Nephron (organoid): Measurements from ENCODE around the gene HOXB9.
A peak's percentile ranks its signal among the peaks of the same experiment; 100 is the strongest.

Experiments
- H3K27ac Mint-ChIP-seq, 3 experiments: 2 replicates each; pipeline ENCODE4 v1.8.0; 2020; ENCODE audit warnings: mixed read lengths in 3 of 3, mild to moderate bottlenecking in 2 of 3, moderate library complexity in 1 of 3
- H3K27me3 Mint-ChIP-seq: 2 replicates; pipeline ENCODE4 v1.8.0; 2021; ENCODE audit warnings: low read depth, mild to moderate bottlenecking, moderate library complexity, mixed read lengths
- H3K36me3 Mint-ChIP-seq: 2 replicates; pipeline ENCODE4 v1.8.0; 2020; ENCODE audit warnings: low read depth, mixed read lengths
- H3K4me1 Mint-ChIP-seq: 2 replicates; pipeline ENCODE4 v1.8.0; 2020; ENCODE audit warnings: mixed read lengths
- H3K4me3 Mint-ChIP-seq, 3 experiments: 2 replicates each; pipeline ENCODE4 v1.8.0; 2020; ENCODE audit warnings: mild to moderate bottlenecking in 3 of 3, mixed read lengths in 3 of 3, moderate library complexity in 2 of 3
- H3K9me3 Mint-ChIP-seq: 2 replicates; pipeline ENCODE4 v1.8.0; 2020; ENCODE audit warnings: mixed read lengths
- CTCF ChIP-seq, 3 experiments: fragments of 200-600 bp; sonication (generic); IDR thresholded peaks; one replicate each; pipeline ENCODE4 v1.5.0; 2021; ENCODE audit warnings: antibody characterized with exemption in 3 of 3; ENCODE audit not compliant: unreplicated experiment in 3 of 3

The HOXB9 gene

GRCh38 chr17:48626245-48627117 lies at the start of gene HOXB9:
TSS of gene HOXB9 (minus strand) at chr17:48626358. CDS start at chr17:48626269, 89 bp downstream.
- Mint-ChIP-seq H3K4me3 (peak within 1 kb of the TSS; percentile 87 to 95 (median 93)), H3K36me3 (no peaks in the 10 kb centered on the region), H3K27me3 (peaks cover 100% of the 10 kb centered on the region), H3K9me3 (no peaks in the 10 kb centered on the region), H3K27ac (peak within 1 kb of the TSS; percentile 76 to 93 (median 80)), H3K4me1 (peaks cover 26% of the 10 kb centered on the region)
- no peak for TF ChIP-seq CTCF (IDR thresholded peaks at IDR 0.05; ENCODE audit: unreplicated experiment in 3 of 3)

- no peaks in the 10 kb centered on the region for H3K9me3 Mint-ChIP-seq
- no peak for TF ChIP-seq CTCF (IDR thresholded peaks at IDR 0.05; ENCODE audit: unreplicated experiment in 3 of 3)
- H3K27me3 Mint-ChIP-seq, result peaks cover 41% of the 10 kb centered on the region
- H3K4me1 Mint-ChIP-seq, result peaks cover 5% of the 10 kb centered on the region
- H3K36me3 Mint-ChIP-seq, result no peaks in the 10 kb centered on the region
- no peak overlapping the region for H3K27ac Mint-ChIP-seq
- H3K4me3 Mint-ChIP-seq, result no peak overlapping the region
These were observed 46.2 kb upstream of the HOXB9 start for GRCh38 chr17:48672340-48672739.

GRCh38 chr17:48671697-48672171 lies 45.6 kb upstream of the HOXB9 start:
- Mint-ChIP-seq H3K27ac (peak overlapping the region in 1 of 3 experiments; percentile 16), H3K9me3 (peaks cover 3% of the 10 kb centered on the region)
- peak; percentile 90 to 92 (median 90) for TF ChIP-seq CTCF (IDR thresholded peaks at IDR 0.05; ENCODE audit: unreplicated experiment in 3 of 3)

GRCh38 chr17:48663134-48663924 lies 37.2 kb upstream of the HOXB9 start:
- no peaks in the 10 kb centered on the region for H3K4me1 Mint-ChIP-seq
- peaks cover 8% of the 10 kb centered on the region for H3K9me3 Mint-ChIP-seq
- no peaks in the 10 kb centered on the region for H3K27me3 Mint-ChIP-seq
- H3K27ac Mint-ChIP-seq, result no peak overlapping the region
- no peak for TF ChIP-seq CTCF (IDR thresholded peaks at IDR 0.05; ENCODE audit: unreplicated experiment in 3 of 3)
- H3K36me3 Mint-ChIP-seq, result peaks cover 5% of the 10 kb centered on the region
- no peak overlapping the region for H3K4me3 Mint-ChIP-seq

More at GRCh38 chr17:48671697-48672171, 45.6 kb upstream of the HOXB9 start:
- H3K4me1 Mint-ChIP-seq, result peaks cover 5% of the 10 kb centered on the region
- peak overlapping the region; percentile 66 to 80 (median 70) for H3K4me3 Mint-ChIP-seq
- no peaks in the 10 kb centered on the region for H3K36me3 Mint-ChIP-seq
- H3K27me3 Mint-ChIP-seq, result peaks cover 35% of the 10 kb centered on the region

- Mint-ChIP-seq H3K9me3 (peaks cover 6% of the 10 kb centered on the region), H3K27ac (no peak overlapping the region), H3K36me3 (peaks cover 8% of the 10 kb centered on the region), H3K4me3 (no peak overlapping the region), H3K27me3 (peaks cover 3% of the 10 kb centered on the region), H3K4me1 (no peaks in the 10 kb centered on the region)
- TF ChIP-seq CTCF (IDR thresholded peaks at IDR 0.05; ENCODE audit: unreplicated experiment in 3 of 3), result no peak
These were observed 29.8 kb upstream of the HOXB9 start for GRCh38 chr17:48655913-48656312.
